Esophagus muscularis mucosa (tissue), 4 donors: Measurements from ENCODE around the gene TAS2R3.

ENCODE experiments used
- CTCF ChIP-seq, 3 experiments: fragments of 200-600 bp in 2 of 3; fragments of 450-650 bp in 1 of 3; sonication (generic) in 2 of 3; IDR thresholded peaks; one replicate each; pipeline ENCODE4 v1.5.1; 2017 to 2019; ENCODE audit warnings: antibody characterized with exemption in 3 of 3, mild to moderate bottlenecking in 2 of 3, moderate library complexity in 1 of 3
- EP300 ChIP-seq: sonication (generic); formaldehyde crosslinking; IDR thresholded peaks from one replicate; pipeline ENCODE4 v1.6.1; 2017; ENCODE audit warnings: antibody characterized with exemption
- POLR2A ChIP-seq: fragments of 450-650 bp; IDR thresholded peaks from one replicate; pipeline ENCODE4 v1.6.1; 2017; ENCODE audit warnings: antibody characterized with exemption, moderate library complexity, mild to moderate bottlenecking, low read depth
- POLR2AphosphoS5 ChIP-seq, 2 donors: sonication (generic); formaldehyde crosslinking; IDR thresholded peaks; one replicate each; pipeline ENCODE4 v1.6.1; 2017; ENCODE audit warnings: antibody characterized with exemption in 2 of 2

- no peak for TF ChIP-seq POLR2A
- TF ChIP-seq POLR2AphosphoS5 (IDR thresholded peaks at IDR 0.05), result no peak
- TF ChIP-seq CTCF (IDR thresholded peaks at IDR 0.05), result no peak
- TF ChIP-seq EP300, result no peak
Observed at GRCh38 chr7:141788296-141788695, 24.4 kb downstream of the TAS2R3 start.
